ENCODE data around the gene PAQR6.

DNA sequence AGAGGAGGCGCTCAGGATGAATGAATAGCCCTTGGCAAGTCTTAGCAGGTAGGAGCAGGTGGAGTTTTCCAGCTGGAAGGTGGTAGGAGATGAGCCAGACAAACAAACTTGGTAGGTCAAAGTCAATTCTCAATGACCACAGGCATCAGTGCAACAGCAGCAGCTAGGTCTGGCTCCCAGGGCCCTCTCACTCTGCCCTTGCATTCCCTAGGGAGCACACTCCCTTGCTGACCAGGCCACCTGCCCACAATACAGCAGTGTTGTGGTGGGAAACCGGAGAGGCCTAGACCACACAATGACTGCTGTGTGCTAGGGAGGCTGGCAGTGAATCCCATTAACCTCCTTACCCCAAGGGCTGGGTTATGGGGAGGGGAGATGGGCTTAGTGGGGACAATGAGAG is 13.0 kb upstream of the PAQR6 start:
- TF ChIP-seq EZH2 (IDR thresholded peaks at IDR 0.05; ENCODE audit: borderline replicate concordance) (no peak), CTCF (IDR thresholded peaks at IDR 0.05; ENCODE audit: poor library complexity) (no peak), EZH2phosphoT487 (IDR thresholded peaks at IDR 0.05; ENCODE audit: low read depth, severe bottlenecking, unreplicated experiment) (no peak)
